OCI-LY7 (cell line): ENCODE data around the gene DEPP1.

Source experiments
- EZH2phosphoT487 ChIP-seq: fragments of 200-600 bp; sonication (generic); IDR thresholded peaks from 2 replicates; pipeline ENCODE4 v1.6.1; 2018; ENCODE audit warnings: low read depth, borderline replicate concordance, mild to moderate bottlenecking, mixed run types, antibody characterized with exemption, low read length, moderate library complexity, mixed read lengths
- TF ChIP-seq, protein P1 (sequence below): fragments of 200-600 bp; sonication (generic); conservative IDR thresholded peaks from 2 replicates; pipeline ENCODE4 v1.5.1; 2014; ENCODE audit warnings: mild to moderate bottlenecking, antibody characterized with exemption, low read length, moderate library complexity, mixed read lengths

DNA sequence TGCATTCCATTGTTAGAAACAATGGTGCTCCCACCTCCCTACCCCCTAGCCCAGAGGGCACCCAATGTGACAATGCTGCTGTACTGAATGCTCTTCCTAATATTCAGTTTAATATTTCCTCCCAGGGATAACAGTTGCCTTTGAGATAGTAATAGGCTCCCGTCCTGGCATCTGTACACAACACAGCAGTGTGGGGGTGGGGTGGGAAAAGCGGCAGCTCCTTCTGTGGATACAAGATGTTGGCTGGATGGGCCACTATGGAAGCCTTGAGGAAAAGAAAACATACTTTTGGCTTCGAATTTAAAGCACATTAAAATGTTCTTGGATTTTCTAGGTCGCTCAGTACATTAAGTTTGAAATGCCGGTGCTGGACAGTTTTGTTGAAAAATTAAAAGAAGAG lies 13.0 kb upstream of the DEPP1 start:
- TF ChIP-seq, protein P1, sequence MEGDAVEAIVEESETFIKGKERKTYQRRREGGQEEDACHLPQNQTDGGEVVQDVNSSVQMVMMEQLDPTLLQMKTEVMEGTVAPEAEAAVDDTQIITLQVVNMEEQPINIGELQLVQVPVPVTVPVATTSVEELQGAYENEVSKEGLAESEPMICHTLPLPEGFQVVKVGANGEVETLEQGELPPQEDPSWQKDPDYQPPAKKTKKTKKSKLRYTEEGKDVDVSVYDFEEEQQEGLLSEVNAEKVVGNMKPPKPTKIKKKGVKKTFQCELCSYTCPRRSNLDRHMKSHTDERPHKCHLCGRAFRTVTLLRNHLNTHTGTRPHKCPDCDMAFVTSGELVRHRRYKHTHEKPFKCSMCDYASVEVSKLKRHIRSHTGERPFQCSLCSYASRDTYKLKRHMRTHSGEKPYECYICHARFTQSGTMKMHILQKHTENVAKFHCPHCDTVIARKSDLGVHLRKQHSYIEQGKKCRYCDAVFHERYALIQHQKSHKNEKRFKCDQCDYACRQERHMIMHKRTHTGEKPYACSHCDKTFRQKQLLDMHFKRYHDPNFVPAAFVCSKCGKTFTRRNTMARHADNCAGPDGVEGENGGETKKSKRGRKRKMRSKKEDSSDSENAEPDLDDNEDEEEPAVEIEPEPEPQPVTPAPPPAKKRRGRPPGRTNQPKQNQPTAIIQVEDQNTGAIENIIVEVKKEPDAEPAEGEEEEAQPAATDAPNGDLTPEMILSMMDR: no peak
- no peak for TF ChIP-seq EZH2phosphoT487
